Activated CD8-positive, alpha-beta memory T cell treated with anti-CD3 and anti-CD28 coated beads, Interleukin-2, amount 50 U/mL, for 4 hours (primary cell): ENCODE data around the gene DLG2.
"Not testable (repeated sequence)": the region's sequence is repeated elsewhere in the genome, so short reads cannot be mapped to it uniquely, and the experiment has no call there.

Experiments used
- DNase-seq: peaks from one replicate; pipeline ENCODE4 v3.0.0-alpha.2; 2020

The DLG2 gene

GRCh38 chr11:83793310-83793709, 1833.8 kb downstream of the DLG2 start:
- no peak for DNase-seq

- DNase-seq: no peak
These were observed 1835.6 kb downstream of the DLG2 start for GRCh38 chr11:83791557-83791956.

GRCh38 chr11:83785942-83786341, 1841.2 kb downstream of the DLG2 start:
- DNase-seq: no peak

- DNase-seq: no peak
These were observed 1842.7 kb downstream of the DLG2 start for GRCh38 chr11:83784419-83784818.

GRCh38 chr11:83782329-83782728, 1844.8 kb downstream of the DLG2 start:
- DNase-seq: no peak

GRCh38 chr11:83779876-83780275, 1847.3 kb downstream of the DLG2 start:
- no peak for DNase-seq

- DNase-seq: no peak
These were observed 1848.5 kb downstream of the DLG2 start for GRCh38 chr11:83778596-83778995.

- DNase-seq: no peak
These were observed 1852.9 kb downstream of the DLG2 start for GRCh38 chr11:83773950-83774880.

- DNase-seq: no peak
These were observed 1858.7 kb downstream of the DLG2 start for GRCh38 chr11:83768489-83768888.

- no peak for DNase-seq
These were observed 1860.2 kb downstream of the DLG2 start for GRCh38 chr11:83766932-83767331.

- no peak for DNase-seq
These were observed 1862.5 kb downstream of the DLG2 start for GRCh38 chr11:83764643-83765042.

GRCh38 chr11:83760932-83761331, 1866.2 kb downstream of the DLG2 start:
- DNase-seq: no peak

GRCh38 chr11:83759148-83759547, 1868.0 kb downstream of the DLG2 start:
- no peak for DNase-seq

GRCh38 chr11:83751041-83751440, 1876.1 kb downstream of the DLG2 start:
- DNase-seq: no peak

GRCh38 chr11:83746921-83747585, 1880.1 kb downstream of the DLG2 start:
- DNase-seq: no peak

- DNase-seq: no peak
These were observed 1882.4 kb downstream of the DLG2 start for GRCh38 chr11:83744620-83745192.

- DNase-seq: no peak
These were observed 1890.5 kb downstream of the DLG2 start for GRCh38 chr11:83736684-83737083.

GRCh38 chr11:83734120-83734519, 1893.0 kb downstream of the DLG2 start:
- DNase-seq: no peak

GRCh38 chr11:83731288-83731687, 1895.9 kb downstream of the DLG2 start:
- not testable (repeated sequence) for DNase-seq

GRCh38 chr11:83728281-83728680, 1898.9 kb downstream of the DLG2 start:
- DNase-seq: no peak

GRCh38 chr11:83727251-83727650, 1899.9 kb downstream of the DLG2 start:
- DNase-seq: no peak

- no peak for DNase-seq
These were observed 1900.8 kb downstream of the DLG2 start for GRCh38 chr11:83726316-83726715.

GRCh38 chr11:83725728-83726127, 1901.4 kb downstream of the DLG2 start:
- no peak for DNase-seq

GRCh38 chr11:83725269-83725560, 1901.9 kb downstream of the DLG2 start:
- DNase-seq: no peak
